HCT116 (cell line): ENCODE results near the gene EP400. TPM values are rescaled to one million over a fixed set of nuclear protein-coding genes. Genes with fewer than 3 reads are reported as not detected.

Experiments
- ATAC-seq: fragments of 200-7000 bp; cut with Tn5 transposase; 2 replicates; pipeline ENCODE4 v1.9.1; 2020; ENCODE audit warnings: mild to moderate bottlenecking, moderate library complexity
- BruUV-seq: library from RNA; stranded (reverse); fragments of 400-500 nt; replicated peaks from 2 replicates; lab custom pipeline; 2021; lab: Mats Ljungman, UMichigan
- CTCF ChIA-PET: fragments of 300-600 bp; sonication (Branson Sonifier 250); formaldehyde crosslinking; loops from one replicate; lab custom pipeline; 2021; ENCODE audit warnings: antibody characterized with exemption; lab: Charles Lee
- POLR2A ChIA-PET: fragments of 300-600, 350-600 bp; sonication (Branson Sonifier 250); formaldehyde crosslinking; loops from one replicate; lab custom pipeline; 2021; ENCODE audit warnings: antibody characterized with exemption; lab: Charles Lee
- RAD21 ChIA-PET, 2 experiments: fragments of 300-600 bp; sonication (Branson Sonifier 250); formaldehyde crosslinking; loops; one replicate each; lab custom pipeline; 2023; ENCODE audit warnings: low total read pairs in 2 of 2; ENCODE audit not compliant: uncharacterized antibody in 2 of 2, unreplicated experiment in 2 of 2, low non-redundant PET in 1 of 2; lab: Charles Lee
- DNase-seq: peaks from one replicate; pipeline ENCODE4 v3.0.0-alpha.2; 2010; ENCODE audit warnings: low read depth, low spot score
- H2AFZ ChIP-seq: fragments of 200-600 bp; shearing (Covaris generic), sonication (generic); 2 replicates; pipeline ENCODE4 v1.6.1; 2017; ENCODE audit warnings: low read depth, mixed run types, mixed read lengths, antibody characterized with exemption, low read length; ENCODE audit not compliant: poor library complexity, severe bottlenecking
- H3K27ac ChIP-seq: 2 replicates; pipeline ENCODE4 v1.5.1; 2012; ENCODE audit warnings: low read depth, low read length
- H3K27me3 ChIP-seq: fragments of 200-600 bp; sonication (generic); 2 replicates; pipeline ENCODE4 v1.6.1; 2016; ENCODE audit warnings: mixed run types, low read length, mixed read lengths; ENCODE audit not compliant: insufficient read depth
- H3K36me3 ChIP-seq, 2 experiments: fragments of 200-500 bp in 1 of 2; fragments of 200-600 bp in 1 of 2; sonication (Bioruptor generic) in 1 of 2; sonication (generic) in 1 of 2; 2 replicates each; pipeline versions ENCODE4 v1.5.1 to v1.6.1; 2014 to 2016; ENCODE audit warnings: low read length in 2 of 2, inconsistent platforms in 1 of 2, mixed read lengths in 1 of 2, mixed run types in 1 of 2; ENCODE audit not compliant: insufficient read depth in 2 of 2, control insufficient read depth in 1 of 2
- H3K4me1 ChIP-seq, 2 experiments: fragments of 200-600 bp in 1 of 2; sonication (generic) in 1 of 2; 2 replicates each; pipeline versions ENCODE4 v1.5.1 to v1.6.1; 2012 to 2017; ENCODE audit warnings: low read length in 2 of 2, inconsistent platforms in 1 of 2, mild to moderate bottlenecking in 1 of 2, mixed read lengths in 1 of 2, mixed run types in 1 of 2, moderate library complexity in 1 of 2; ENCODE audit not compliant: insufficient read depth in 2 of 2, control insufficient read depth in 1 of 2
- H3K4me2 ChIP-seq: fragments of 200-600 bp; sonication (generic); 2 replicates; pipeline ENCODE4 v1.6.1; 2017; ENCODE audit warnings: mixed run types, low read length, mixed read lengths
- H3K4me3 ChIP-seq, 2 experiments: fragments of 200-600 bp in 1 of 2; sonication (generic) in 1 of 2; replicated peaks in 1 of 2; 2 replicates each; pipeline ENCODE4 v1.5.1; 2011 to 2016; ENCODE audit warnings: low read length in 2 of 2, control low read depth in 1 of 2, low read depth in 1 of 2, mild to moderate bottlenecking in 1 of 2, mixed read lengths in 1 of 2, mixed run types in 1 of 2
- H3K79me2 ChIP-seq: fragments of 200-600 bp; sonication (generic); 2 replicates; pipeline ENCODE4 v1.6.1; 2017; ENCODE audit warnings: mild to moderate bottlenecking, mixed run types, low read length, moderate library complexity, mixed read lengths; ENCODE audit not compliant: insufficient read depth
- H3K9ac ChIP-seq: fragments of 200-600 bp; sonication (generic); 2 replicates; pipeline ENCODE4 v1.6.1; 2016; ENCODE audit warnings: low read length, mixed read lengths
- H3K9me2 ChIP-seq: fragments of 200-600 bp; sonication (generic), shearing (Covaris generic); 2 replicates; pipeline ENCODE4 v1.6.1; 2017; ENCODE audit warnings: mixed run types, mild to moderate bottlenecking, moderate library complexity; ENCODE audit not compliant: insufficient read depth
- H3K9me3 ChIP-seq, 2 experiments: fragments of 200-500 bp in 1 of 2; fragments of 200-600 bp in 1 of 2; sonication (Bioruptor generic) in 1 of 2; sonication (generic) in 1 of 2; 2 replicates each; pipeline ENCODE4 v1.6.1; 2014 to 2017; ENCODE audit warnings: low read length in 2 of 2, mixed read lengths in 2 of 2, inconsistent platforms in 1 of 2, low read depth in 1 of 2, mild to moderate bottlenecking in 1 of 2, mixed run types in 1 of 2, moderate library complexity in 1 of 2; ENCODE audit not compliant: control insufficient read depth in 1 of 2, insufficient read depth in 1 of 2
- H4K20me1 ChIP-seq: fragments of 200-600 bp; sonication (generic), shearing (Covaris generic); 2 replicates; pipeline ENCODE4 v1.6.1; 2017; ENCODE audit warnings: mixed run types, mild to moderate bottlenecking, moderate library complexity; ENCODE audit not compliant: insufficient read depth
- ATF3 ChIP-seq: IDR thresholded peaks from 2 replicates; pipeline ENCODE4 v1.6.1; 2012
- CBX3 ChIP-seq: IDR thresholded peaks from 2 replicates; pipeline ENCODE4 v1.6.1; 2012; ENCODE audit warnings: low read depth
- ELF1 ChIP-seq: IDR thresholded peaks from 2 replicates; pipeline ENCODE4 v1.6.1; 2012; ENCODE audit warnings: low read depth, borderline replicate concordance
- EZH2 ChIP-seq: fragments of 200-600 bp; sonication (generic); IDR thresholded peaks from 2 replicates; pipeline ENCODE4 v1.6.1; 2017; ENCODE audit warnings: antibody characterized with exemption, mixed run types
- EZH2phosphoT487 ChIP-seq: fragments of 200-600 bp; IDR thresholded peaks from 2 replicates; pipeline ENCODE4 v1.6.1; 2018; ENCODE audit warnings: antibody characterized with exemption, borderline replicate concordance
- FOSL1 ChIP-seq: IDR thresholded peaks from 2 replicates; pipeline ENCODE4 v1.6.1; 2012; ENCODE audit warnings: low read depth
- SIN3A ChIP-seq: IDR thresholded peaks from 2 replicates; pipeline ENCODE4 v1.6.1; 2012; ENCODE audit warnings: low read depth
- SP1 ChIP-seq: IDR thresholded peaks from 2 replicates; pipeline ENCODE4 v1.6.1; 2012; ENCODE audit warnings: low read depth
- TCF7L2 ChIP-seq: IDR thresholded peaks from 2 replicates; pipeline ENCODE4 v1.7.0; 2011; ENCODE audit warnings: borderline replicate concordance, inconsistent platforms; ENCODE audit not compliant: insufficient read depth, insufficient read length; ENCODE audit errors: extremely low read depth
- ZBTB33 ChIP-seq: IDR thresholded peaks from 2 replicates; pipeline ENCODE4 v1.6.1; 2011; ENCODE audit warnings: mild to moderate bottlenecking, low read length, moderate library complexity; ENCODE audit not compliant: insufficient replicate concordance; ENCODE audit errors: extremely low read depth
- ZFX ChIP-seq: fragments of 450-650 bp; IDR thresholded peaks from 2 replicates; pipeline ENCODE4 v1.6.1; 2017
- intact Hi-C: fragments of 100-400 bp; cut with micrococcal nuclease; formaldehyde crosslinking; loops from 2 replicates; pipeline ENCODE4 v1.10.0; 2022
- total RNA-seq: library from RNA; stranded (reverse); gene quantifications from one replicate; pipeline ENCODE4 v1.2.1, GENCODE V29; 2021; ENCODE audit not compliant: unreplicated experiment
- TF ChIP-seq, protein P1 (sequence below), 3 experiments: fragments of 200-600 bp in 1 of 3; sonication (generic) in 1 of 3; IDR thresholded peaks in 2 of 3; conservative IDR thresholded peaks in 1 of 3; 2 replicates each; pipeline ENCODE4 v1.5.1; 2012 to 2017; ENCODE audit warnings: low read depth in 2 of 3, low read length in 2 of 3, antibody characterized with exemption in 1 of 3, borderline replicate concordance in 1 of 3, control low read depth in 1 of 3, mild to moderate bottlenecking in 1 of 3, mixed read lengths in 1 of 3, mixed run types in 1 of 3, moderate library complexity in 1 of 3; ENCODE audit not compliant: insufficient read depth in 1 of 3

EP400 gene
- total RNA-seq, 1 experiment from 2014 or later: 54.5 TPM

DNA sequence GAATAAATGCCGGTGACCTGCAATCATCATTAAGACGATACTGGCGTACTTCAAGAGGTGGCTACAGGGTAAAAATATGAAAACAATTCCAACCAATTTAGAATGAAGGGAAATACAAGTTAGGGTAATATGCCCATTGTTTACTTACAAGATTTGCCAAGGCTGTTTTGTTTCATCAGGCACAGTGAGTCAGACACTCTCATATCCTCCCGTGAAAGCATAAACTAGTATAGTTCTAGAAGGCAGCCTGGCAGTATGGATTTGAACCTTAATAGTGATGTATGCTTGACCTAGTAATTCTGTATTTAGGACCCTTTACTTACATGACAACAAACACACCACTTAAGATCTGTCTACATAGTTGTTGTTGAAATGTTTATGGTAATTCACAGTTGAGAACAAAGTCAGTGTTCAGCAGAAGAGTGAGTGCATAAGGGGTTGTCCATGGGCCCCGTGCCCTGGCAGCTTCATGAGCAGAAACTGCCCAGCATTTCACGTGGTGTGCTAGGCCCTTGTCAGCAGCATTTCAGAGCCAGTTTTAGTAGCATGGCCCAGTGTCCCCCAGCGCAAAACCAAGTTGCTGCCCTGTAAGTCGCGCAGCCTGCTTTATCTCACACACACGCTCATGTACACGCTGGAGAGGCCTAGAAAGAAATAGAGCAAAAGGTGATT, 80.8 kb downstream of the EP400 start:
- POLR2A ChIA-PET: no interaction called here
- no peak overlapping the region for H3K4me3 ChIP-seq
- no peak for TF ChIP-seq ATF3
- TF ChIP-seq ZFX: no peak
- TF ChIP-seq, all 23 proteins: peak for 0
- H3K9me3 ChIP-seq: no peaks in the 10 kb centered on the region
- no TSS peak for BruUV-seq
- ChIA-PET CTCF (no interaction called here), RAD21 (no interaction called here)
- H3K4me2 ChIP-seq: no peak overlapping the region
- ATAC-seq (no peak), DNase-seq (no peak)
- H3K36me3 ChIP-seq: peaks cover 34 to 55% of the 10 kb centered on the region in 2 experiments
- no peaks in the 10 kb centered on the region; the same call in 1 of the 2 replicates for H4K20me1 ChIP-seq
- intact Hi-C loops: no loop called here
- H3K4me1 ChIP-seq: no peaks in the 10 kb centered on the region
- H3K9ac ChIP-seq: no peak overlapping the region
- H3K27ac ChIP-seq: no peak overlapping the region
- H3K9me2 ChIP-seq: no peaks in the 10 kb centered on the region
- no peak overlapping the region for H2AFZ ChIP-seq
- H3K79me2 ChIP-seq: no peaks in the 10 kb centered on the region
- H3K27me3 ChIP-seq: no peaks in the 10 kb centered on the region

DNA sequence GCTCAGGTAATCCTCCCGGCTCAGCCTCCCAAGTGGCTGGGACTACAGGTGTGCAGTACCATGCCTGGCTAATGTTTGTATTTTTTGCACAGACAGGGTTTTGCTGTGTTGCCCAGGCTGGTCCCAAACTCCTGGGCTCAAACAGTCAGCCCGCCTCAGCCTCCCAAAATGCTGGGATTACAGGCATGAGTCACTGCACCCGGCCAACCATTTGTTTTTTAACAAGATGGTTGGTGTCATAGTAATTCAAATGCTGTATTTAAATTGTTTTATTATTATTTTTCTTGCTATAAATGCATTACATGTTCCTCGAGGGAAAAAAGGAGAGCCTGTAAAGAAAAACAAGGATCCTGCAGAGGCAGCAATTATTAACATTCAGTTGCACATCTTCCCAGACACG, 83.9 kb downstream of the EP400 start:
- ChIA-PET RAD21 (no interaction called here), POLR2A (no interaction called here), CTCF (no interaction called here)
- ATAC-seq: no peak
- Histone ChIP-seq H3K79me2 (no peaks in the 10 kb centered on the region), H3K9me2 (no peaks in the 10 kb centered on the region), H3K4me3 (no peak overlapping the region), H3K27ac (no peak overlapping the region), H2AFZ (no peak overlapping the region)
- intact Hi-C loops: no loop called here
- BruUV-seq: no TSS peak
- TF ChIP-seq ELF1 (no peak), CBX3 (no peak), ZFX (no peak), EZH2phosphoT487 (no peak), ZBTB33 (no peak), TCF7L2 (no peak), FOSL1 (no peak), SIN3A (no peak), EZH2 (no peak), SP1 (no peak)
- TF ChIP-seq, protein P1, sequence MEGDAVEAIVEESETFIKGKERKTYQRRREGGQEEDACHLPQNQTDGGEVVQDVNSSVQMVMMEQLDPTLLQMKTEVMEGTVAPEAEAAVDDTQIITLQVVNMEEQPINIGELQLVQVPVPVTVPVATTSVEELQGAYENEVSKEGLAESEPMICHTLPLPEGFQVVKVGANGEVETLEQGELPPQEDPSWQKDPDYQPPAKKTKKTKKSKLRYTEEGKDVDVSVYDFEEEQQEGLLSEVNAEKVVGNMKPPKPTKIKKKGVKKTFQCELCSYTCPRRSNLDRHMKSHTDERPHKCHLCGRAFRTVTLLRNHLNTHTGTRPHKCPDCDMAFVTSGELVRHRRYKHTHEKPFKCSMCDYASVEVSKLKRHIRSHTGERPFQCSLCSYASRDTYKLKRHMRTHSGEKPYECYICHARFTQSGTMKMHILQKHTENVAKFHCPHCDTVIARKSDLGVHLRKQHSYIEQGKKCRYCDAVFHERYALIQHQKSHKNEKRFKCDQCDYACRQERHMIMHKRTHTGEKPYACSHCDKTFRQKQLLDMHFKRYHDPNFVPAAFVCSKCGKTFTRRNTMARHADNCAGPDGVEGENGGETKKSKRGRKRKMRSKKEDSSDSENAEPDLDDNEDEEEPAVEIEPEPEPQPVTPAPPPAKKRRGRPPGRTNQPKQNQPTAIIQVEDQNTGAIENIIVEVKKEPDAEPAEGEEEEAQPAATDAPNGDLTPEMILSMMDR (IDR thresholded peaks at IDR 0.05 in 2 of 3, conservative IDR thresholded peaks at IDR 0.05 in 1 of 3; ENCODE audit: borderline replicate concordance in 1 of 3, insufficient read depth in 1 of 3, low read depth in 2 of 3, low read length in 2 of 3): no peak
- TF ChIP-seq, all 23 proteins: peak for 0
- no peaks in the 10 kb centered on the region for H3K27me3 ChIP-seq
- peaks cover 24 to 48% of the 10 kb centered on the region in 2 experiments for H3K36me3 ChIP-seq
- no peak for DNase-seq
- no peaks in the 10 kb centered on the region for H3K9me3 ChIP-seq
- H3K4me2 ChIP-seq: no peak overlapping the region
- H4K20me1 ChIP-seq: no peaks in the 10 kb centered on the region; the same call in 1 of the 2 replicates
- H3K4me1 ChIP-seq: no peaks in the 10 kb centered on the region
- H3K9ac ChIP-seq: no peak overlapping the region
